ENCODE measurements around the gene CYP2D6. TPM values are rescaled to one million over a fixed set of nuclear protein-coding genes. Genes with fewer than 3 reads are reported as not detected.

The CYP2D6 gene
- total RNA-seq, 1 experiment from 2014 or later = 1.7 TPM

DNA sequence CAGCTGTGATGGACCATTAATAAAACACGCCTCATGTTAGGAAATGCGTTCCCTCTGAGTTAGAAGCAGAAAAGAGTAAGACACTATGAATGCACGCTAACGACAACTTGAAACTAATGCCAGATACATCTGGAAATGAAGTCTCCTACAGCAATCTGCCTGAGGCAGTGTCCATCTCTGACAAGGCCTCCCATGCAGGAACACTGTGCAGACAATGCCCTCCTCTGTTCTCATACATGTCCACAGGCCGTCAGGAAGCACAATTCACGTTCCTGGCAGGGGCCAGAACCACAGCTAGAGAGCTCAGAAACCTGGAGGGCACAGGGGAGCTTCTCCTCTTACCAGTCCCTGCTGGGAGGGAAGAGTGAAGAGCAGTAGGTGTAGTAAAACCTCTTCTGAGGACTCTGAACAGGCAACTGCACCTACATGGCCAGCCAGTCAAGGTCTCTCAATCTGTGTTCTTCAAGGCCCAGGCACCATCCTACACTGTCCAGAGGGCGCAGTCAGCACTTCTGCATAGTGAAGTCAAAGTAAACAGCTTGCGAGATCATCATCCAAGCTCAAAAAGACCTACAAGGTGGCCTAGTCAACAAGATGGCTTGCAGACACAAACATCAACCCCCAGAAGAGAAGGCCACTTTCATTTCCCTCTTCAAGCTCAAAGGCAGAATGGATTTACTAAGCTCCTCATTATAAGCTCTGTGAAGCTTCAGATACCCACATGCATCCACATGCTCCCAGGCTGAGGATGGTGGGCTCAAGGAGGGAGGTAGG is 41.5 kb upstream of the CYP2D6 start:
- Mint-ChIP-seq H3K4me1 (peaks cover 35% of the 10 kb centered on the region), H3K9me3 (no peaks in the 10 kb centered on the region), H3K27me3 (ENCODE audit: low read depth) (no peaks in the 10 kb centered on the region), H3K36me3 (peaks cover 8% of the 10 kb centered on the region), H3K27ac (peak overlapping the region; percentile 40), H3K4me3 (no peak overlapping the region)
- DNase-seq (ENCODE audit: low spot score) (no peak), ATAC-seq (no peak)
- CTCF ChIA-PET = interaction anchor here (0.6 to 4.1 kb wide), 4 partner anchors 18 to 315 kb away, joined by 3 to 44 read pairs (median 4); no protein-coding TSS in a partner anchor
- POLR2A ChIA-PET = interaction anchor here (0.7 to 1.2 kb wide), 2 partner anchors 20 to 121 kb away, joined by 3 to 5 read pairs; no protein-coding TSS in a partner anchor
- TF ChIP-seq, protein P1, sequence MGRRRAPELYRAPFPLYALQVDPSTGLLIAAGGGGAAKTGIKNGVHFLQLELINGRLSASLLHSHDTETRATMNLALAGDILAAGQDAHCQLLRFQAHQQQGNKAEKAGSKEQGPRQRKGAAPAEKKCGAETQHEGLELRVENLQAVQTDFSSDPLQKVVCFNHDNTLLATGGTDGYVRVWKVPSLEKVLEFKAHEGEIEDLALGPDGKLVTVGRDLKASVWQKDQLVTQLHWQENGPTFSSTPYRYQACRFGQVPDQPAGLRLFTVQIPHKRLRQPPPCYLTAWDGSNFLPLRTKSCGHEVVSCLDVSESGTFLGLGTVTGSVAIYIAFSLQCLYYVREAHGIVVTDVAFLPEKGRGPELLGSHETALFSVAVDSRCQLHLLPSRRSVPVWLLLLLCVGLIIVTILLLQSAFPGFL (CRISPR knock-in tag; IDR thresholded peaks at IDR 0.05; ENCODE audit: borderline replicate concordance) = no peak
- TF ChIP-seq, protein P2, sequence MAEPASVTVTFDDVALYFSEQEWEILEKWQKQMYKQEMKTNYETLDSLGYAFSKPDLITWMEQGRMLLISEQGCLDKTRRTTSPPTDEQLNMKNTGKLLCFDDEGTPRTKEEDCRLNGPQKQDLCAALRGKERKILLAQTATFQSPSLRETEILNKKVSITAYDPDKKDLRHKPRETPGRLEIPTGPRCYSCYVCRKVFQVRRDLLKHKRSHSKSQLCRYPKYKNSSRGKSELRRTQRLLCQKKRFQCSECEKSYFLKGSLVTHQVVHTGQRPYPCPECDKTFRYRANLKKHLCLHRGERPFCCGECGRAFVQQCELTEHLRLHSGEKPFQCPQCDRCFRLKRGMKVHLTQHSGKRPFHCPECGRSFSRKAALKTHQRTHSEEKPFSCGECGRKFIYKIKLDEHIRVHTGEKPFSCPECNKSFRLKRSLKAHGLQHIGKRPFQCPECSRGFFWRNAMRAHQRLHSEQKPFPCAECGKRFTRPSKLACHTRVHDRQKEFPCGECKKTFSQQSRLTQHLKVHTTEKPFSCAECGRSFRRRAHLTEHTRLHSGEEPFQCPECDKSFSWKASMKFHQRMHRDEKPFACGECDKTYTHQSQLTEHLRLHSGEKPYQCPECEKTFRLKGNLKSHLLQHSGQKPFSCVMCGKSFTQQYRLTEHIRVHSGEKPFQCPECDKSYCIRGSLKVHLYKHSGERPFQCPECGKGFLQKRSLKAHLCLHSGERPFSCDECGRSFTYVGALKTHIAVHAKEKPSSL (CRISPR knock-in tag; conservative IDR thresholded peaks at IDR 0.05) = no peak
- TF ChIP-seq, protein P3, sequence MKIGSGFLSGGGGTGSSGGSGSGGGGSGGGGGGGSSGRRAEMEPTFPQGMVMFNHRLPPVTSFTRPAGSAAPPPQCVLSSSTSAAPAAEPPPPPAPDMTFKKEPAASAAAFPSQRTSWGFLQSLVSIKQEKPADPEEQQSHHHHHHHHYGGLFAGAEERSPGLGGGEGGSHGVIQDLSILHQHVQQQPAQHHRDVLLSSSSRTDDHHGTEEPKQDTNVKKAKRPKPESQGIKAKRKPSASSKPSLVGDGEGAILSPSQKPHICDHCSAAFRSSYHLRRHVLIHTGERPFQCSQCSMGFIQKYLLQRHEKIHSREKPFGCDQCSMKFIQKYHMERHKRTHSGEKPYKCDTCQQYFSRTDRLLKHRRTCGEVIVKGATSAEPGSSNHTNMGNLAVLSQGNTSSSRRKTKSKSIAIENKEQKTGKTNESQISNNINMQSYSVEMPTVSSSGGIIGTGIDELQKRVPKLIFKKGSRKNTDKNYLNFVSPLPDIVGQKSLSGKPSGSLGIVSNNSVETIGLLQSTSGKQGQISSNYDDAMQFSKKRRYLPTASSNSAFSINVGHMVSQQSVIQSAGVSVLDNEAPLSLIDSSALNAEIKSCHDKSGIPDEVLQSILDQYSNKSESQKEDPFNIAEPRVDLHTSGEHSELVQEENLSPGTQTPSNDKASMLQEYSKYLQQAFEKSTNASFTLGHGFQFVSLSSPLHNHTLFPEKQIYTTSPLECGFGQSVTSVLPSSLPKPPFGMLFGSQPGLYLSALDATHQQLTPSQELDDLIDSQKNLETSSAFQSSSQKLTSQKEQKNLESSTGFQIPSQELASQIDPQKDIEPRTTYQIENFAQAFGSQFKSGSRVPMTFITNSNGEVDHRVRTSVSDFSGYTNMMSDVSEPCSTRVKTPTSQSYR (CRISPR knock-in tag; IDR thresholded peaks at IDR 0.05) = no peak
- no peak for TF ChIP-seq NR1H2 (CRISPR knock-in tag; IDR thresholded peaks at IDR 0.05)
- TF ChIP-seq, protein P4, sequence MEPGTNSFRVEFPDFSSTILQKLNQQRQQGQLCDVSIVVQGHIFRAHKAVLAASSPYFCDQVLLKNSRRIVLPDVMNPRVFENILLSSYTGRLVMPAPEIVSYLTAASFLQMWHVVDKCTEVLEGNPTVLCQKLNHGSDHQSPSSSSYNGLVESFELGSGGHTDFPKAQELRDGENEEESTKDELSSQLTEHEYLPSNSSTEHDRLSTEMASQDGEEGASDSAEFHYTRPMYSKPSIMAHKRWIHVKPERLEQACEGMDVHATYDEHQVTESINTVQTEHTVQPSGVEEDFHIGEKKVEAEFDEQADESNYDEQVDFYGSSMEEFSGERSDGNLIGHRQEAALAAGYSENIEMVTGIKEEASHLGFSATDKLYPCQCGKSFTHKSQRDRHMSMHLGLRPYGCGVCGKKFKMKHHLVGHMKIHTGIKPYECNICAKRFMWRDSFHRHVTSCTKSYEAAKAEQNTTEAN (CRISPR knock-in tag; IDR thresholded peaks at IDR 0.05) = no peak
- TF ChIP-seq ZNF219 (CRISPR knock-in tag; IDR thresholded peaks at IDR 0.05; ENCODE audit: borderline replicate concordance) = no peak
- no peak for TF ChIP-seq FOXK1 (CRISPR knock-in tag; IDR thresholded peaks at IDR 0.05)
- no peak for TF ChIP-seq TP53 (CRISPR knock-in tag; IDR thresholded peaks at IDR 0.05)
- TF ChIP-seq PRRX2 (CRISPR knock-in tag; IDR thresholded peaks at IDR 0.05) = no peak
- TF ChIP-seq, protein P5, sequence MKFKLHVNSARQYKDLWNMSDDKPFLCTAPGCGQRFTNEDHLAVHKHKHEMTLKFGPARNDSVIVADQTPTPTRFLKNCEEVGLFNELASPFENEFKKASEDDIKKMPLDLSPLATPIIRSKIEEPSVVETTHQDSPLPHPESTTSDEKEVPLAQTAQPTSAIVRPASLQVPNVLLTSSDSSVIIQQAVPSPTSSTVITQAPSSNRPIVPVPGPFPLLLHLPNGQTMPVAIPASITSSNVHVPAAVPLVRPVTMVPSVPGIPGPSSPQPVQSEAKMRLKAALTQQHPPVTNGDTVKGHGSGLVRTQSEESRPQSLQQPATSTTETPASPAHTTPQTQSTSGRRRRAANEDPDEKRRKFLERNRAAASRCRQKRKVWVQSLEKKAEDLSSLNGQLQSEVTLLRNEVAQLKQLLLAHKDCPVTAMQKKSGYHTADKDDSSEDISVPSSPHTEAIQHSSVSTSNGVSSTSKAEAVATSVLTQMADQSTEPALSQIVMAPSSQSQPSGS (CRISPR knock-in tag; IDR thresholded peaks at IDR 0.05; ENCODE audit: borderline replicate concordance, low read depth) = no peak
- TF ChIP-seq, protein P6, sequence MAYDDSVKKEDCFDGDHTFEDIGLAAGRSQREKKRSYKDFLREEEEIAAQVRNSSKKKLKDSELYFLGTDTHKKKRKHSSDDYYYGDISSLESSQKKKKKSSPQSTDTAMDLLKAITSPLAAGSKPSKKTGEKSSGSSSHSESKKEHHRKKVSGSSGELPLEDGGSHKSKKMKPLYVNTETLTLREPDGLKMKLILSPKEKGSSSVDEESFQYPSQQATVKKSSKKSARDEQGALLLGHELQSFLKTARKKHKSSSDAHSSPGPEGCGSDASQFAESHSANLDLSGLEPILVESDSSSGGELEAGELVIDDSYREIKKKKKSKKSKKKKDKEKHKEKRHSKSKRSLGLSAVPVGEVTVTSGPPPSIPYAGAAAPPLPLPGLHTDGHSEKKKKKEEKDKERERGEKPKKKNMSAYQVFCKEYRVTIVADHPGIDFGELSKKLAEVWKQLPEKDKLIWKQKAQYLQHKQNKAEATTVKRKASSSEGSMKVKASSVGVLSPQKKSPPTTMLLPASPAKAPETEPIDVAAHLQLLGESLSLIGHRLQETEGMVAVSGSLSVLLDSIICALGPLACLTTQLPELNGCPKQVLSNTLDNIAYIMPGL (CRISPR knock-in tag; IDR thresholded peaks at IDR 0.05) = no peak
- no peak for TF ChIP-seq CREB1 (CRISPR knock-in tag; IDR thresholded peaks at IDR 0.05)
- TF ChIP-seq, protein P7, sequence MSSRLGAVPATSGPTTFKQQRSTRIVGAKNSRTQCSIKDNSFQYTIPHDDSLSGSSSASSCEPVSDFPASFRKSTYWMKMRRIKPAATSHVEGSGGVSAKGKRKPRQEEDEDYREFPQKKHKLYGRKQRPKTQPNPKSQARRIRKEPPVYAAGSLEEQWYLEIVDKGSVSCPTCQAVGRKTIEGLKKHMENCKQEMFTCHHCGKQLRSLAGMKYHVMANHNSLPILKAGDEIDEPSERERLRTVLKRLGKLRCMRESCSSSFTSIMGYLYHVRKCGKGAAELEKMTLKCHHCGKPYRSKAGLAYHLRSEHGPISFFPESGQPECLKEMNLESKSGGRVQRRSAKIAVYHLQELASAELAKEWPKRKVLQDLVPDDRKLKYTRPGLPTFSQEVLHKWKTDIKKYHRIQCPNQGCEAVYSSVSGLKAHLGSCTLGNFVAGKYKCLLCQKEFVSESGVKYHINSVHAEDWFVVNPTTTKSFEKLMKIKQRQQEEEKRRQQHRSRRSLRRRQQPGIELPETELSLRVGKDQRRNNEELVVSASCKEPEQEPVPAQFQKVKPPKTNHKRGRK (CRISPR knock-in tag; IDR thresholded peaks at IDR 0.05; ENCODE audit: borderline replicate concordance) = no peak
- no peak for TF ChIP-seq SMAD4 (CRISPR knock-in tag; IDR thresholded peaks at IDR 0.05)
- TF ChIP-seq, protein P8, sequence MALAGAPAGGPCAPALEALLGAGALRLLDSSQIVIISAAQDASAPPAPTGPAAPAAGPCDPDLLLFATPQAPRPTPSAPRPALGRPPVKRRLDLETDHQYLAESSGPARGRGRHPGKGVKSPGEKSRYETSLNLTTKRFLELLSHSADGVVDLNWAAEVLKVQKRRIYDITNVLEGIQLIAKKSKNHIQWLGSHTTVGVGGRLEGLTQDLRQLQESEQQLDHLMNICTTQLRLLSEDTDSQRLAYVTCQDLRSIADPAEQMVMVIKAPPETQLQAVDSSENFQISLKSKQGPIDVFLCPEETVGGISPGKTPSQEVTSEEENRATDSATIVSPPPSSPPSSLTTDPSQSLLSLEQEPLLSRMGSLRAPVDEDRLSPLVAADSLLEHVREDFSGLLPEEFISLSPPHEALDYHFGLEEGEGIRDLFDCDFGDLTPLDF (CRISPR knock-in tag; IDR thresholded peaks at IDR 0.05) = no peak
- no peak for TF ChIP-seq MXD4 (CRISPR knock-in tag; IDR thresholded peaks at IDR 0.05; ENCODE audit: borderline replicate concordance)
- TF ChIP-seq, protein P9, sequence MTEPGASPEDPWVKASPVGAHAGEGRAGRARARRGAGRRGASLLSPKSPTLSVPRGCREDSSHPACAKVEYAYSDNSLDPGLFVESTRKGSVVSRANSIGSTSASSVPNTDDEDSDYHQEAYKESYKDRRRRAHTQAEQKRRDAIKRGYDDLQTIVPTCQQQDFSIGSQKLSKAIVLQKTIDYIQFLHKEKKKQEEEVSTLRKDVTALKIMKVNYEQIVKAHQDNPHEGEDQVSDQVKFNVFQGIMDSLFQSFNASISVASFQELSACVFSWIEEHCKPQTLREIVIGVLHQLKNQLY (CRISPR knock-in tag; IDR thresholded peaks at IDR 0.05) = no peak
- TF ChIP-seq TCF7 (CRISPR knock-in tag; IDR thresholded peaks at IDR 0.05; ENCODE audit: low read depth) = no peak
- no peak for TF ChIP-seq TEAD1 (CRISPR knock-in tag; IDR thresholded peaks at IDR 0.05)
